ENCODE data around the gene TOLLIP.

GRCh38 chr11:1349327-1350041, 40.1 kb upstream of the TOLLIP start:
- TF ChIP-seq CTCF (IDR thresholded peaks at IDR 0.05 in 8 of 11, conservative IDR thresholded peaks at IDR 0.05 in 3 of 11) = no peak
- no peak for TF ChIP-seq POLR2AphosphoS5 (IDR thresholded peaks at IDR 0.05)
